Large intestine (tissue), 3 donors: ENCODE measurements around the gene CLDN6. TPM values are rescaled to one million over a fixed set of nuclear protein-coding genes. Genes with fewer than 3 reads are reported as not detected.

Experiments used
- DNase-seq, 2 donors: peaks; one replicate each; pipeline versions ENCODE4 v3.0.0 to v3.0.0-alpha.2; 2013
- H3K27ac ChIP-seq: one replicate; pipeline ENCODE4 v1.5.1; 2013; ENCODE audit warnings: low read length
- H3K27me3 ChIP-seq: 2 replicates; pipeline ENCODE4 v1.6.1; 2013; ENCODE audit warnings: low read length; ENCODE audit not compliant: control insufficient read depth, insufficient read depth
- H3K36me3 ChIP-seq: 2 replicates; pipeline ENCODE4 v1.6.1; 2013; ENCODE audit warnings: low read length; ENCODE audit not compliant: control insufficient read depth, insufficient read depth
- H3K4me1 ChIP-seq: one replicate; pipeline ENCODE4 v1.6.1; 2013; ENCODE audit warnings: low read length; ENCODE audit not compliant: control insufficient read depth, insufficient read depth
- H3K4me3 ChIP-seq: one replicate; pipeline ENCODE4 v1.5.1; 2013; ENCODE audit warnings: low read length
- H3K9me3 ChIP-seq: one replicate; pipeline ENCODE4 v1.6.1; 2013; ENCODE audit warnings: mild to moderate bottlenecking, low read depth, low read length, moderate library complexity; ENCODE audit not compliant: control insufficient read depth
- WGBS: methylation state at CpG from one replicate; pipeline ENCODE4 v1.1.5; 2013; ENCODE audit warnings: low lambda C conversion rate; ENCODE audit not compliant: insufficient coverage; 5-methylcytosine and 5-hydroxymethylcytosine counted together
- polyA plus RNA-seq: library from polyadenylated mRNA; unstranded; fragments of 120-200 nt; gene quantifications from one replicate; pipeline ENCODE4 v1.2.1, GENCODE V29; 2013

The CLDN6 gene
- polyA plus RNA-seq, 1 donor, result 26.0 TPM

GRCh38 chr16:2969545-2970521, 48.1 kb downstream of the CLDN6 start:
- Histone ChIP-seq H3K4me3 (peak overlapping the region; percentile 66), H3K4me1 (peaks cover 27% of the 10 kb centered on the region), H3K27ac (no peak overlapping the region), H3K27me3 (peaks cover 37% of the 10 kb centered on the region), H3K36me3 (peaks cover 11% of the 10 kb centered on the region), H3K9me3 (peaks cover 13% of the 10 kb centered on the region)
- DNase-seq, result peak; percentile 61 to 77
- no CpG with 5 or more reads among the region's 83 CpGs for WGBS

GRCh38 chr16:2968738-2969544, 49.0 kb downstream of the CLDN6 start, which contains the start of gene PAQR4:
PAQR4 (plus strand) TSS chr16:2969348; CDS start chr16:2969675, 327 bp downstream.
- DNase-seq, result peak; percentile 90 to 95
- Histone ChIP-seq H3K9me3 (peaks cover 22% of the 10 kb centered on the region), H3K36me3 (peaks cover 11% of the 10 kb centered on the region), H3K4me3 (peak within 1 kb of the TSS; percentile 66), H3K4me1 (peaks cover 33% of the 10 kb centered on the region), H3K27me3 (peaks cover 45% of the 10 kb centered on the region), H3K27ac (peak within 1 kb of the TSS; percentile 35)
- no CpG with 5 or more reads among the region's 98 CpGs for WGBS

- H3K27ac ChIP-seq, result peak overlapping the region; percentile 35
- peaks cover 23% of the 10 kb centered on the region for H3K9me3 ChIP-seq
- peaks cover 38% of the 10 kb centered on the region for H3K4me1 ChIP-seq
- peaks cover 11% of the 10 kb centered on the region for H3K36me3 ChIP-seq
- no CpG with 5 or more reads among the region's 18 CpGs for WGBS
- peaks cover 51% of the 10 kb centered on the region for H3K27me3 ChIP-seq
- peak overlapping the region; percentile 62 for H3K4me3 ChIP-seq
- DNase-seq, result no peak
Measured at GRCh38 chr16:2968368-2968737, 49.6 kb downstream of the CLDN6 start.

GRCh38 chr16:2967721-2968161, 50.2 kb downstream of the CLDN6 start:
- H3K27me3 ChIP-seq, result peaks cover 57% of the 10 kb centered on the region
- WGBS, result no CpG with 5 or more reads among the region's 33 CpGs
- DNase-seq, result no peak

GRCh38 chr16:2967211-2967631, 50.8 kb downstream of the CLDN6 start:
- Histone ChIP-seq H3K4me1 (peaks cover 40% of the 10 kb centered on the region), H3K27ac (no peak overlapping the region), H3K9me3 (peaks cover 28% of the 10 kb centered on the region), H3K36me3 (peaks cover 5% of the 10 kb centered on the region), H3K4me3 (no peak overlapping the region), H3K27me3 (peaks cover 63% of the 10 kb centered on the region)
- WGBS, result no CpG with 5 or more reads among the region's 51 CpGs
- DNase-seq, result no peak

More at GRCh38 chr16:2967721-2968161, 50.2 kb downstream of the CLDN6 start:
- H3K36me3 ChIP-seq, result peaks cover 10% of the 10 kb centered on the region
- no peak overlapping the region for H3K27ac ChIP-seq
- peaks cover 26% of the 10 kb centered on the region for H3K9me3 ChIP-seq
- H3K4me3 ChIP-seq, result no peak overlapping the region
- H3K4me1 ChIP-seq, result peaks cover 40% of the 10 kb centered on the region

- WGBS, result no CpG with 5 or more reads among the region's 46 CpGs
- DNase-seq, result peak in 1 of 2 donors; percentile 40
- Histone ChIP-seq H3K27me3 (peaks cover 67% of the 10 kb centered on the region), H3K27ac (no peak overlapping the region), H3K4me3 (no peak overlapping the region), H3K4me1 (peaks cover 40% of the 10 kb centered on the region), H3K36me3 (peaks cover 1% of the 10 kb centered on the region), H3K9me3 (peaks cover 28% of the 10 kb centered on the region)
Measured at GRCh38 chr16:2966808-2967191, 51.2 kb downstream of the CLDN6 start.

GRCh38 chr16:2966043-2966807, 51.8 kb downstream of the CLDN6 start:
- H3K4me3 ChIP-seq, result no peak overlapping the region
- DNase-seq, result no peak
- WGBS, result no CpG with 5 or more reads among the region's 39 CpGs
- peaks cover 40% of the 10 kb centered on the region for H3K4me1 ChIP-seq
- H3K27me3 ChIP-seq, result peaks cover 70% of the 10 kb centered on the region
- no peaks in the 10 kb centered on the region for H3K36me3 ChIP-seq
- H3K27ac ChIP-seq, result no peak overlapping the region
- peaks cover 28% of the 10 kb centered on the region for H3K9me3 ChIP-seq

Other genes starting within 250 kb of the CLDN6 start
- 175 TPM for gene ELOB, start 240.9 kb downstream of the CLDN6 start, polyA plus RNA-seq
- 0.13 TPM for gene PRSS33, start 230.6 kb downstream of the CLDN6 start, polyA plus RNA-seq
- not detected for gene PRSS41, start 219.7 kb downstream of the CLDN6 start, polyA plus RNA-seq
- 0.49 TPM for gene PRSS21, start 200.9 kb downstream of the CLDN6 start, polyA plus RNA-seq
- gene ZG16B, start 187.9 kb downstream of the CLDN6 start, polyA plus RNA-seq, result 4.3 TPM
- gene PRSS22, start 160.0 kb downstream of the CLDN6 start, polyA plus RNA-seq, result 0.63 TPM
- gene FLYWCH2, start 135.0 kb downstream of the CLDN6 start, polyA plus RNA-seq, result 9.4 TPM
- gene FLYWCH1, start 106.3 kb downstream of the CLDN6 start, polyA plus RNA-seq, result 22.0 TPM
- gene KREMEN2, start 53.9 kb downstream of the CLDN6 start, polyA plus RNA-seq, result 0.66 TPM
- gene PAQR4, start 48.8 kb downstream of the CLDN6 start, polyA plus RNA-seq, result 16.4 TPM
- gene PKMYT1, start 37.7 kb downstream of the CLDN6 start, polyA plus RNA-seq, result 11.0 TPM
- 5.2 TPM for gene CLDN9, start 5.3 kb downstream of the CLDN6 start, polyA plus RNA-seq
- 48.4 TPM for gene TNFRSF12A, start 2.2 kb upstream of the CLDN6 start, polyA plus RNA-seq
- gene HCFC1R1, start 5.8 kb upstream of the CLDN6 start, polyA plus RNA-seq, result 57.8 TPM
- gene THOC6, start 5.9 kb upstream of the CLDN6 start, polyA plus RNA-seq, result 46.7 TPM
- gene BICDL2, start 18.8 kb upstream of the CLDN6 start, polyA plus RNA-seq, result 14.0 TPM
- gene MMP25, start 28.4 kb upstream of the CLDN6 start, polyA plus RNA-seq, result 4.3 TPM
- 174 TPM for gene IL32, start 47.5 kb upstream of the CLDN6 start, polyA plus RNA-seq
- gene ZSCAN10, start 81.1 kb upstream of the CLDN6 start, polyA plus RNA-seq, result 0.66 TPM
- gene ZNF205, start 94.4 kb upstream of the CLDN6 start, polyA plus RNA-seq, result 12.8 TPM
- gene ZNF213, start 116.8 kb upstream of the CLDN6 start, polyA plus RNA-seq, result 11.6 TPM
- gene OR1F1, start 170.0 kb upstream of the CLDN6 start, polyA plus RNA-seq, result not detected
- gene ZNF200, start 217.0 kb upstream of the CLDN6 start, polyA plus RNA-seq, result 10.8 TPM
- 0.45 TPM for gene MEFV, start 238.4 kb upstream of the CLDN6 start, polyA plus RNA-seq